ENCODE measurements around the gene DNAJB13. TPM values are rescaled to one million over a fixed set of nuclear protein-coding genes. Genes with fewer than 3 reads are reported as not detected.

Gene DNAJB13
- total RNA-seq, 1 donor from 2014 or later = not detected

GRCh38 chr11:73989156-73989555 is 38.3 kb downstream of the DNAJB13 start:
- H3K27me3 ChIP-seq (ENCODE audit: control insufficient read depth, insufficient read depth, low read length) = no peaks in the 10 kb centered on the region
- TF ChIP-seq, protein P1, sequence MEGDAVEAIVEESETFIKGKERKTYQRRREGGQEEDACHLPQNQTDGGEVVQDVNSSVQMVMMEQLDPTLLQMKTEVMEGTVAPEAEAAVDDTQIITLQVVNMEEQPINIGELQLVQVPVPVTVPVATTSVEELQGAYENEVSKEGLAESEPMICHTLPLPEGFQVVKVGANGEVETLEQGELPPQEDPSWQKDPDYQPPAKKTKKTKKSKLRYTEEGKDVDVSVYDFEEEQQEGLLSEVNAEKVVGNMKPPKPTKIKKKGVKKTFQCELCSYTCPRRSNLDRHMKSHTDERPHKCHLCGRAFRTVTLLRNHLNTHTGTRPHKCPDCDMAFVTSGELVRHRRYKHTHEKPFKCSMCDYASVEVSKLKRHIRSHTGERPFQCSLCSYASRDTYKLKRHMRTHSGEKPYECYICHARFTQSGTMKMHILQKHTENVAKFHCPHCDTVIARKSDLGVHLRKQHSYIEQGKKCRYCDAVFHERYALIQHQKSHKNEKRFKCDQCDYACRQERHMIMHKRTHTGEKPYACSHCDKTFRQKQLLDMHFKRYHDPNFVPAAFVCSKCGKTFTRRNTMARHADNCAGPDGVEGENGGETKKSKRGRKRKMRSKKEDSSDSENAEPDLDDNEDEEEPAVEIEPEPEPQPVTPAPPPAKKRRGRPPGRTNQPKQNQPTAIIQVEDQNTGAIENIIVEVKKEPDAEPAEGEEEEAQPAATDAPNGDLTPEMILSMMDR (IDR thresholded peaks at IDR 0.05; ENCODE audit: insufficient read depth, low read length, poor library complexity, severe bottlenecking) = no peak

DNA sequence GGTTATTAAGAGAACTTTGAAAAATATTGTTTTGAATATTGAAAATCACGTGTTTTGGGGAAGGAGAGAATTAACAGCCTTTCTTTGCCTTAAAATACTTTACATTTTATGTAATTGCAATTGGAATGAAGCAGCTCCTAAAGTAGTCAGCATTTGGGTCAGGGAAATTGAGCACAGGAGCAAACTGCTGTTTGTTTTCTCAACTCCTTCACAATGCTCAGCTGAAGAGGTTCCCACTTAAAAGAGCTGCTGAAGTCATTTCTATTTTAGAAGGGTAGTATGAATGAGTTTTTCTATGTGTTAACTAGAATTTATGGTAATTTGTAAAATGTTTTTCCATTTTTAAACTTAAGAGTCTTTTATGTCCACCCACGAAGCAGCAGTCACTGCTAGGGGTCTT is 39.9 kb downstream of the DNAJB13 start:
- DNase-seq (ENCODE audit: low read depth) = no peak
- TF ChIP-seq, protein P1 (IDR thresholded peaks at IDR 0.05; ENCODE audit: insufficient read depth, low read length, poor library complexity, severe bottlenecking) = no peak

More at GRCh38 chr11:73989156-73989555, 38.3 kb downstream of the DNAJB13 start:
- no peak for DNase-seq (ENCODE audit: low read depth)
- Histone ChIP-seq H3K4me3 (ENCODE audit: low read depth, low read length) (no peak overlapping the region), H3K36me3 (ENCODE audit: control insufficient read depth, insufficient read depth, low read length) (no peaks in the 10 kb centered on the region)

GRCh38 chr11:73991471-73992006 is 40.7 kb downstream of the DNAJB13 start:
- no peak for DNase-seq (ENCODE audit: low read depth)
- Histone ChIP-seq H3K36me3 (ENCODE audit: control insufficient read depth, insufficient read depth, low read length) (no peaks in the 10 kb centered on the region), H3K27me3 (ENCODE audit: control insufficient read depth, insufficient read depth, low read length) (no peaks in the 10 kb centered on the region), H3K4me3 (ENCODE audit: low read depth, low read length) (no peak overlapping the region)
- TF ChIP-seq, protein P1 (IDR thresholded peaks at IDR 0.05; ENCODE audit: insufficient read depth, low read length, poor library complexity, severe bottlenecking) = no peak

More for the DNA sequence above, 39.9 kb downstream of the DNAJB13 start:
- no peaks in the 10 kb centered on the region for H3K36me3 ChIP-seq (ENCODE audit: control insufficient read depth, insufficient read depth, low read length)
- no peaks in the 10 kb centered on the region for H3K27me3 ChIP-seq (ENCODE audit: control insufficient read depth, insufficient read depth, low read length)
- H3K4me3 ChIP-seq (ENCODE audit: low read depth, low read length) = no peak overlapping the region

- no peak for DNase-seq (ENCODE audit: low read depth)
- Histone ChIP-seq H3K27me3 (ENCODE audit: control insufficient read depth, insufficient read depth, low read length) (no peaks in the 10 kb centered on the region), H3K4me3 (ENCODE audit: low read depth, low read length) (no peak overlapping the region), H3K36me3 (ENCODE audit: control insufficient read depth, insufficient read depth, low read length) (no peaks in the 10 kb centered on the region)
- TF ChIP-seq, protein P1 (IDR thresholded peaks at IDR 0.05; ENCODE audit: insufficient read depth, low read length, poor library complexity, severe bottlenecking) = no peak
Observed at GRCh38 chr11:73995247-73995646, 44.4 kb downstream of the DNAJB13 start.

- TF ChIP-seq, protein P1 (IDR thresholded peaks at IDR 0.05; ENCODE audit: insufficient read depth, low read length, poor library complexity, severe bottlenecking) = no peak
- H3K27me3 ChIP-seq (ENCODE audit: control insufficient read depth, insufficient read depth, low read length) = no peaks in the 10 kb centered on the region
- H3K4me3 ChIP-seq (ENCODE audit: low read depth, low read length) = no peak overlapping the region
- DNase-seq (ENCODE audit: low read depth) = no peak
- no peaks in the 10 kb centered on the region for H3K36me3 ChIP-seq (ENCODE audit: control insufficient read depth, insufficient read depth, low read length)
Observed at GRCh38 chr11:73995731-73996130, 44.9 kb downstream of the DNAJB13 start.

- TF ChIP-seq, protein P1 (IDR thresholded peaks at IDR 0.05; ENCODE audit: insufficient read depth, low read length, poor library complexity, severe bottlenecking) = no peak
- Histone ChIP-seq H3K4me3 (ENCODE audit: low read depth, low read length) (no peak overlapping the region), H3K27me3 (ENCODE audit: control insufficient read depth, insufficient read depth, low read length) (no peaks in the 10 kb centered on the region), H3K36me3 (ENCODE audit: control insufficient read depth, insufficient read depth, low read length) (no peaks in the 10 kb centered on the region)
- DNase-seq (ENCODE audit: low read depth) = no peak
Observed at GRCh38 chr11:73996161-73996747, 45.4 kb downstream of the DNAJB13 start.

All from kidney epithelial cell (primary cell).